HepG2 (cell line): Measurements from ENCODE around the gene SMPD1. TPM values are rescaled to one million over a fixed set of nuclear protein-coding genes. Genes with fewer than 3 reads are reported as not detected.

Experiments used
- ADNP ChIP-seq: sonication (generic); formaldehyde crosslinking; IDR thresholded peaks from 2 replicates; pipeline ENCODE4 v1.4.0; 2020; ENCODE audit warnings: missing genetic modification reagents
- CBX1 ChIP-seq: IDR thresholded peaks from one replicate; pipeline ENCODE4 v1.6.1; 2016; ENCODE audit warnings: antibody characterized with exemption, low read depth
- CHD4 ChIP-seq: fragments of 200-600 bp; sonication (generic); IDR thresholded peaks from 2 replicates; pipeline ENCODE4 v1.7.0; 2017; ENCODE audit warnings: mild to moderate bottlenecking, low read length, borderline replicate concordance
- FOXC1 ChIP-seq: sonication (generic); formaldehyde crosslinking; IDR thresholded peaks from 2 replicates; pipeline ENCODE4 v1.8.0; 2022; ENCODE audit warnings: mild to moderate bottlenecking, missing genetic modification reagents, borderline replicate concordance
- JARID2 ChIP-seq: sonication (generic); formaldehyde crosslinking; IDR thresholded peaks from 2 replicates; pipeline ENCODE4 v1.8.1; 2023; ENCODE audit warnings: missing genetic modification reagents, inconsistent platforms; ENCODE audit not compliant: insufficient replicate concordance
- KMT2A ChIP-seq: sonication (generic); formaldehyde crosslinking; IDR thresholded peaks from 2 replicates; pipeline ENCODE4 v1.4.0; 2020; ENCODE audit warnings: missing genetic modification reagents
- SP5 ChIP-seq: IDR thresholded peaks from 2 replicates; pipeline ENCODE4 v1.6.1; 2016; ENCODE audit warnings: low read depth, borderline replicate concordance
- ZKSCAN8 ChIP-seq: IDR thresholded peaks from 2 replicates; pipeline ENCODE4 v1.6.1; 2016; ENCODE audit warnings: borderline replicate concordance, missing genetic modification reagents, missing compliant biosample characterization
- ZNF33B ChIP-seq: sonication (generic); formaldehyde crosslinking; IDR thresholded peaks from 2 replicates; pipeline ENCODE4 v1.5.1; 2020; ENCODE audit warnings: mild to moderate bottlenecking, missing genetic modification reagents
- ZNF430 ChIP-seq: sonication (generic); formaldehyde crosslinking; IDR thresholded peaks from 2 replicates; pipeline ENCODE4 v1.9.0; 2021; ENCODE audit warnings: mild to moderate bottlenecking, missing genetic modification reagents
- ZNF460 ChIP-seq: sonication (generic); formaldehyde crosslinking; IDR thresholded peaks from 2 replicates; pipeline ENCODE4 v1.5.1; 2020; ENCODE audit warnings: missing genetic modification reagents, mild to moderate bottlenecking, borderline replicate concordance
- ZNF713 ChIP-seq: sonication (generic); formaldehyde crosslinking; IDR thresholded peaks from 2 replicates; pipeline ENCODE4 v1.4.0; 2020; ENCODE audit warnings: mild to moderate bottlenecking, missing genetic modification reagents
- ZNF83 ChIP-seq: sonication (generic); formaldehyde crosslinking; IDR thresholded peaks from 2 replicates; pipeline ENCODE4 v1.4.0; 2020; ENCODE audit warnings: missing genetic modification reagents, mild to moderate bottlenecking, borderline replicate concordance
- polyA plus RNA-seq, 8 experiments: library from polyadenylated mRNA; depleted of rRNA in 3 of 8; stranded (reverse) in 7 of 8; unstranded in 1 of 8; fragments of >200 nt; fragmentation: Illumina TruSeq in 4 of 8; extraction: Trizol in 4 of 8; gene quantifications; 2 replicates each; pipeline versions ENCODE4 v1.2.1 to v1.2.3, GENCODE V29; 2011 to 2016; ENCODE audit warnings: low read depth in 4 of 8, missing spikeins in 1 of 8, mixed read lengths in 1 of 8; ENCODE audit not compliant: insufficient read depth in 1 of 8
- total RNA-seq, 5 experiments: library from RNA; depleted of rRNA; stranded (reverse); fragments of >200 nt; fragmentation: Illumina TruSeq; extraction: Trizol; gene quantifications; 2 replicates each; pipeline ENCODE4 v1.2.3, GENCODE V29; 2016; ENCODE audit warnings: low read depth in 1 of 5
- TF ChIP-seq, protein P1 (sequence below): fragments of 450-650 bp; IDR thresholded peaks from 2 replicates; pipeline ENCODE4 v1.6.1; 2016
- TF ChIP-seq, protein P2 (sequence below): sonication (generic); formaldehyde crosslinking; IDR thresholded peaks from 2 replicates; pipeline ENCODE4 v1.8.0; 2022; ENCODE audit warnings: mild to moderate bottlenecking, missing genetic modification reagents
- TF ChIP-seq, protein P3 (sequence below): sonication (generic); formaldehyde crosslinking; IDR thresholded peaks from 2 replicates; pipeline ENCODE4 v1.8.1; 2022; ENCODE audit warnings: mild to moderate bottlenecking, missing genetic modification reagents
- TF ChIP-seq, protein P4 (sequence below): sonication (generic); formaldehyde crosslinking; IDR thresholded peaks from 2 replicates; pipeline ENCODE4 v1.4.0; 2020; ENCODE audit warnings: missing genetic modification reagents, mild to moderate bottlenecking, borderline replicate concordance
- TF ChIP-seq, protein P5 (sequence below): IDR thresholded peaks from 2 replicates; pipeline ENCODE4 v1.6.1; 2016; ENCODE audit warnings: control low read depth
- TF ChIP-seq, protein P6 (sequence below): sonication (generic); formaldehyde crosslinking; IDR thresholded peaks from 2 replicates; pipeline ENCODE4 v1.5.1; 2020; ENCODE audit warnings: mild to moderate bottlenecking, missing genetic modification reagents

Gene SMPD1
- total and polyA plus RNA-seq, 2 of the 13 experiments (the other 11 are each of a cell fraction or from before 2014, with no cell fraction given), result 6.3 to 8.4 TPM

DNA sequence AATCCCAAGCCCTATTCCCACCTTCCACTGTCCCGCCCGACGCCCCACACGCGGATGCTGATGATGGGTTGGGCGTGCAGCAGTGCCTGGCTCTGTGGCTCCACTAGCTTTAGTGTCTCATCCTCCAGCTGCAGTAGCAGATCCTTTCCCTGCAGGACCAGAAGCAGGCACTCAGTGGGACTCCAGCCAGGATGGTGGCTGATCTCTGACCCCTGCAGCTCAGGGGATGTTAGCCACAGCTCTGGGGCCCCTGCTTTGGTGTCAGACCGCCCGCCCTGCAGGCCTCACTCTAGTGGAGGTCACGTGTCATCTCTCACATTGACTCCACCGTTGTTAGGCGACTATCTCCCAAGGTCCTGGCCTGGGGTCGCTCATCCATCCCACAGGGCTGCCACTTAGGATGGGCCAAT is 11.8 kb downstream of the SMPD1 start (continued):
- TF ChIP-seq, protein P1, sequence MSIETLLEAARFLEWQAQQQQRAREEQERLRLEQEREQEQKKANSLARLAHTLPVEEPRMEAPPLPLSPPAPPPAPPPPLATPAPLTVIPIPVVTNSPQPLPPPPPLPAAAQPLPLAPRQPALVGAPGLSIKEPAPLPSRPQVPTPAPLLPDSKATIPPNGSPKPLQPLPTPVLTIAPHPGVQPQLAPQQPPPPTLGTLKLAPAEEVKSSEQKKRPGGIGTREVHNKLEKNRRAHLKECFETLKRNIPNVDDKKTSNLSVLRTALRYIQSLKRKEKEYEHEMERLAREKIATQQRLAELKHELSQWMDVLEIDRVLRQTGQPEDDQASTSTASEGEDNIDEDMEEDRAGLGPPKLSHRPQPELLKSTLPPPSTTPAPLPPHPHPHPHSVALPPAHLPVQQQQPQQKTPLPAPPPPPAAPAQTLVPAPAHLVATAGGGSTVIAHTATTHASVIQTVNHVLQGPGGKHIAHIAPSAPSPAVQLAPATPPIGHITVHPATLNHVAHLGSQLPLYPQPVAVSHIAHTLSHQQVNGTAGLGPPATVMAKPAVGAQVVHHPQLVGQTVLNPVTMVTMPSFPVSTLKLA, result no peak
- TF ChIP-seq ZNF33B (CRISPR knock-in tag), result no peak
- no peak for TF ChIP-seq CHD4
- TF ChIP-seq JARID2, result no peak
- TF ChIP-seq ZNF83, result no peak
- 0 out of 2 replicates have a peak, but pooled peaks have one; percentile 24 for TF ChIP-seq SP5
- no peak for TF ChIP-seq ADNP (CRISPR knock-in tag)
- no peak for TF ChIP-seq ZNF713 (CRISPR knock-in tag)
- TF ChIP-seq ZNF430 (CRISPR knock-in tag), result no peak
- TF ChIP-seq CBX1, result no peak
- TF ChIP-seq, protein P2, sequence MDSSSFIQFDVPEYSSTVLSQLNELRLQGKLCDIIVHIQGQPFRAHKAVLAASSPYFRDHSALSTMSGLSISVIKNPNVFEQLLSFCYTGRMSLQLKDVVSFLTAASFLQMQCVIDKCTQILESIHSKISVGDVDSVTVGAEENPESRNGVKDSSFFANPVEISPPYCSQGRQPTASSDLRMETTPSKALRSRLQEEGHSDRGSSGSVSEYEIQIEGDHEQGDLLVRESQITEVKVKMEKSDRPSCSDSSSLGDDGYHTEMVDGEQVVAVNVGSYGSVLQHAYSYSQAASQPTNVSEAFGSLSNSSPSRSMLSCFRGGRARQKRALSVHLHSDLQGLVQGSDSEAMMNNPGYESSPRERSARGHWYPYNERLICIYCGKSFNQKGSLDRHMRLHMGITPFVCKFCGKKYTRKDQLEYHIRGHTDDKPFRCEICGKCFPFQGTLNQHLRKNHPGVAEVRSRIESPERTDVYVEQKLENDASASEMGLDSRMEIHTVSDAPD (CRISPR knock-in tag), result no peak
- TF ChIP-seq, protein P3, sequence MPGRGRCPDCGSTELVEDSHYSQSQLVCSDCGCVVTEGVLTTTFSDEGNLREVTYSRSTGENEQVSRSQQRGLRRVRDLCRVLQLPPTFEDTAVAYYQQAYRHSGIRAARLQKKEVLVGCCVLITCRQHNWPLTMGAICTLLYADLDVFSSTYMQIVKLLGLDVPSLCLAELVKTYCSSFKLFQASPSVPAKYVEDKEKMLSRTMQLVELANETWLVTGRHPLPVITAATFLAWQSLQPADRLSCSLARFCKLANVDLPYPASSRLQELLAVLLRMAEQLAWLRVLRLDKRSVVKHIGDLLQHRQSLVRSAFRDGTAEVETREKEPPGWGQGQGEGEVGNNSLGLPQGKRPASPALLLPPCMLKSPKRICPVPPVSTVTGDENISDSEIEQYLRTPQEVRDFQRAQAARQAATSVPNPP (CRISPR knock-in tag), result no peak
- TF ChIP-seq, protein P4, sequence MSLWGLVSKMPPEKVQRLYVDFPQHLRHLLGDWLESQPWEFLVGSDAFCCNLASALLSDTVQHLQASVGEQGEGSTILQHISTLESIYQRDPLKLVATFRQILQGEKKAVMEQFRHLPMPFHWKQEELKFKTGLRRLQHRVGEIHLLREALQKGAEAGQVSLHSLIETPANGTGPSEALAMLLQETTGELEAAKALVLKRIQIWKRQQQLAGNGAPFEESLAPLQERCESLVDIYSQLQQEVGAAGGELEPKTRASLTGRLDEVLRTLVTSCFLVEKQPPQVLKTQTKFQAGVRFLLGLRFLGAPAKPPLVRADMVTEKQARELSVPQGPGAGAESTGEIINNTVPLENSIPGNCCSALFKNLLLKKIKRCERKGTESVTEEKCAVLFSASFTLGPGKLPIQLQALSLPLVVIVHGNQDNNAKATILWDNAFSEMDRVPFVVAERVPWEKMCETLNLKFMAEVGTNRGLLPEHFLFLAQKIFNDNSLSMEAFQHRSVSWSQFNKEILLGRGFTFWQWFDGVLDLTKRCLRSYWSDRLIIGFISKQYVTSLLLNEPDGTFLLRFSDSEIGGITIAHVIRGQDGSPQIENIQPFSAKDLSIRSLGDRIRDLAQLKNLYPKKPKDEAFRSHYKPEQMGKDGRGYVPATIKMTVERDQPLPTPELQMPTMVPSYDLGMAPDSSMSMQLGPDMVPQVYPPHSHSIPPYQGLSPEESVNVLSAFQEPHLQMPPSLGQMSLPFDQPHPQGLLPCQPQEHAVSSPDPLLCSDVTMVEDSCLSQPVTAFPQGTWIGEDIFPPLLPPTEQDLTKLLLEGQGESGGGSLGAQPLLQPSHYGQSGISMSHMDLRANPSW (CRISPR knock-in tag), result no peak
- 0 out of 2 replicates have a peak, but pooled peaks have one; percentile 51 for TF ChIP-seq FOXC1
- TF ChIP-seq KMT2A (CRISPR knock-in tag), result no peak
- no peak for TF ChIP-seq ZNF460 (CRISPR knock-in tag)
- TF ChIP-seq ZKSCAN8 (CRISPR knock-in tag), result no peak
- TF ChIP-seq, protein P5, sequence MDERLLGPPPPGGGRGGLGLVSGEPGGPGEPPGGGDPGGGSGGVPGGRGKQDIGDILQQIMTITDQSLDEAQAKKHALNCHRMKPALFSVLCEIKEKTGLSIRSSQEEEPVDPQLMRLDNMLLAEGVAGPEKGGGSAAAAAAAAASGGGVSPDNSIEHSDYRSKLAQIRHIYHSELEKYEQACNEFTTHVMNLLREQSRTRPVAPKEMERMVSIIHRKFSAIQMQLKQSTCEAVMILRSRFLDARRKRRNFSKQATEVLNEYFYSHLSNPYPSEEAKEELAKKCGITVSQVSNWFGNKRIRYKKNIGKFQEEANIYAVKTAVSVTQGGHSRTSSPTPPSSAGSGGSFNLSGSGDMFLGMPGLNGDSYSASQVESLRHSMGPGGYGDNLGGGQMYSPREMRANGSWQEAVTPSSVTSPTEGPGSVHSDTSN (CRISPR knock-in tag), result no peak
- TF ChIP-seq, protein P6, sequence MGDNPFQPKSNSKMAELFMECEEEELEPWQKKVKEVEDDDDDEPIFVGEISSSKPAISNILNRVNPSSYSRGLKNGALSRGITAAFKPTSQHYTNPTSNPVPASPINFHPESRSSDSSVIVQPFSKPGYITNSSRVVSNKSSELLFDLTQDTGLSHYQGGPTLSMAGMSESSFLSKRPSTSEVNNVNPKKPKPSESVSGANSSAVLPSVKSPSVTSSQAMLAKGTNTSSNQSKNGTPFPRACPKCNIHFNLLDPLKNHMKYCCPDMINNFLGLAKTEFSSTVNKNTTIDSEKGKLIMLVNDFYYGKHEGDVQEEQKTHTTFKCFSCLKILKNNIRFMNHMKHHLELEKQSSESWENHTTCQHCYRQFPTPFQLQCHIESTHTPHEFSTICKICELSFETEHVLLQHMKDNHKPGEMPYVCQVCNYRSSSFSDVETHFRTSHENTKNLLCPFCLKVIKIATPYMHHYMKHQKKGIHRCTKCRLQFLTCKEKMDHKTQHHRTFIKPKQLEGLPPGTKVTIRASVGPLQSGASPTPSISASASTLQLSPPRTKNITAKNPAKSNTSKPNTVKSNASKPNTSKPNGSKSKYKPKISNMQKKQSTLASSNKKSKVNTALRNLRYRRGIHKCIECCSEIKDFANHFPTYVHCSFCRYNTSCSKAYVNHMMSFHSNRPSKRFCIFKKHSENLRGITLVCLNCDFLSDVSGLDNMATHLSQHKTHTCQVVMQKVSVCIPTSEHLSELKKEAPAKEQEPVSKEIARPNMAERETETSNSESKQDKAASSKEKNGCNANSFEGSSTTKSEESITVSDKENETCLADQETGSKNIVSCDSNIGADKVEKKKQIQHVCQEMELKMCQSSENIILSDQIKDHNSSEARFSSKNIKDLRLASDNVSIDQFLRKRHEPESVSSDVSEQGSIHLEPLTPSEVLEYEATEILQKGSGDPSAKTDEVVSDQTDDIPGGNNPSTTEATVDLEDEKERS (CRISPR knock-in tag), result no peak
